Astrocyte (in vitro differentiated cells and primary cell): ENCODE results near the gene PRPS1.
"Not testable (repeated sequence)": the region's sequence is repeated elsewhere in the genome, so short reads cannot be mapped to it uniquely, and the experiment has no call there.

Source experiments
- CTCF ChIP-seq: IDR thresholded peaks from 2 replicates; pipeline ENCODE4 v1.5.1; 2011; ENCODE audit warnings: low read depth, mild to moderate bottlenecking, inconsistent platforms, low read length, moderate library complexity; ENCODE audit not compliant: insufficient read depth
- EZH2 ChIP-seq: IDR thresholded peaks from 2 replicates; pipeline ENCODE4 v1.6.1; 2012; ENCODE audit warnings: mild to moderate bottlenecking, low read length, inconsistent platforms; ENCODE audit not compliant: insufficient read depth

- not testable (repeated sequence) for TF ChIP-seq CTCF, EZH2
Measured at GRCh38 chrX:107671256-107671655, 42.9 kb downstream of the PRPS1 start.
